ENCODE results near the gene MOB3B.

MOB3B gene

GRCh38 chr9:27558307-27558706, 28.7 kb upstream of the MOB3B start:
- Histone ChIP-seq H3K9me3 (ENCODE audit: control insufficient read depth, insufficient read depth, low read depth, low read length) (no peaks in the 10 kb centered on the region), H3K4me3 (ENCODE audit: low read depth, low read length) (no peak overlapping the region), H3K4me1 (ENCODE audit: control insufficient read depth, insufficient read depth, low read length) (no peaks in the 10 kb centered on the region), H3K27ac (ENCODE audit: extremely low read depth, low read depth, low read length) (no peak overlapping the region), H3K36me3 (ENCODE audit: control insufficient read depth in 2 of 2, insufficient read depth in 1 of 2, low read length in 2 of 2) (peaks cover 7 to 54% of the 10 kb centered on the region in 2 experiments)
- ChIA-PET POLR2A (no interaction called here), CTCF (interaction anchor here (1.4 kb wide), 1 partner anchor 9 kb away, joined by 4 read pairs; no protein-coding TSS in a partner anchor)
- no peak for TF ChIP-seq ZNF830 (tag by site-specific recombination; IDR thresholded peaks at IDR 0.05; ENCODE audit: low read depth)
- TF ChIP-seq ZNF214 (tag by site-specific recombination; IDR thresholded peaks at IDR 0.05; ENCODE audit: borderline replicate concordance), result no peak
- TF ChIP-seq ZNF133 (tag by site-specific recombination; IDR thresholded peaks at IDR 0.05), result no peak
- no peak for TF ChIP-seq ZNF16 (tag by site-specific recombination; IDR thresholded peaks at IDR 0.05; ENCODE audit: low read depth)

DNA sequence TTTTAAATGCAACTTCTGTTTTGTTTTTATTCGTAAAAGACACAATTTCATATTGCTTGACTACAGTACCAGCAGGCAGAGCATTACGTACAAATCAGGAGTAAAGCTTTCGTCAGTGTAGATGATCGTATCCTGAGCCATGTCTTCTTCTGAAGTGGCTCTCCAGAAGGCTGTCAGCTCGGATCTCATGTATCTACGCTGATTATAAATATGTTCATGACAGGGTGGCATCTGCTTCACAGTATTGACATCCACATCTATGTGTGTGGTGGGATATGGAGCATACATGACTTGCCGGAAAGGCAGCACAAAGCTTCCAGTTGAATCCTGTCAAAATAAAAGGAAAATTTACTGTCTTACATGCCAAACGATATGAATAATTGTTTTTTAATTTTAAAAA, 26.9 kb upstream of the MOB3B start:
- H3K9me3 ChIP-seq (ENCODE audit: control insufficient read depth, insufficient read depth, low read depth, low read length), result no peaks in the 10 kb centered on the region
- no peaks in the 10 kb centered on the region for H3K4me1 ChIP-seq (ENCODE audit: control insufficient read depth, insufficient read depth, low read length)
- no peak overlapping the region for H3K4me3 ChIP-seq (ENCODE audit: low read depth, low read length)
- ChIA-PET POLR2A (no interaction called here), CTCF (interaction anchor here (0.7 to 1.2 kb wide), 3 partner anchors 16 to 223 kb away, joined by 3 read pairs; no protein-coding TSS in a partner anchor)
- no peak for TF ChIP-seq ZSCAN23 (tag by site-specific recombination; IDR thresholded peaks at IDR 0.05)
- TF ChIP-seq ZNF610 (tag by site-specific recombination; IDR thresholded peaks at IDR 0.05; ENCODE audit: borderline replicate concordance), result no peak
- TF ChIP-seq ZFHX2 (tag by site-specific recombination; conservative IDR thresholded peaks at IDR 0.05), result no peak
- TF ChIP-seq, protein P1, sequence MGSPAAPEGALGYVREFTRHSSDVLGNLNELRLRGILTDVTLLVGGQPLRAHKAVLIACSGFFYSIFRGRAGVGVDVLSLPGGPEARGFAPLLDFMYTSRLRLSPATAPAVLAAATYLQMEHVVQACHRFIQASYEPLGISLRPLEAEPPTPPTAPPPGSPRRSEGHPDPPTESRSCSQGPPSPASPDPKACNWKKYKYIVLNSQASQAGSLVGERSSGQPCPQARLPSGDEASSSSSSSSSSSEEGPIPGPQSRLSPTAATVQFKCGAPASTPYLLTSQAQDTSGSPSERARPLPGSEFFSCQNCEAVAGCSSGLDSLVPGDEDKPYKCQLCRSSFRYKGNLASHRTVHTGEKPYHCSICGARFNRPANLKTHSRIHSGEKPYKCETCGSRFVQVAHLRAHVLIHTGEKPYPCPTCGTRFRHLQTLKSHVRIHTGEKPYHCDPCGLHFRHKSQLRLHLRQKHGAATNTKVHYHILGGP (tag by site-specific recombination; IDR thresholded peaks at IDR 0.05), result no peak
- TF ChIP-seq ZNF324 (tag by site-specific recombination; IDR thresholded peaks at IDR 0.05), result no peak
- no peak for TF ChIP-seq ZNF654 (tag by site-specific recombination; IDR thresholded peaks at IDR 0.05; ENCODE audit: low read depth)
- TF ChIP-seq FEZF1 (tag by site-specific recombination; IDR thresholded peaks at IDR 0.05), result no peak
- TF ChIP-seq ZNF707 (tag by site-specific recombination; IDR thresholded peaks at IDR 0.05), result no peak
- no peak for TF ChIP-seq ZNF843 (tag by site-specific recombination; IDR thresholded peaks at IDR 0.05)
- H3K36me3 ChIP-seq (ENCODE audit: control insufficient read depth in 2 of 2, insufficient read depth in 1 of 2, low read length in 2 of 2), result peaks cover 7 to 60% of the 10 kb centered on the region in 2 experiments
- H3K27ac ChIP-seq (ENCODE audit: extremely low read depth, low read depth, low read length), result no peak overlapping the region

DNA sequence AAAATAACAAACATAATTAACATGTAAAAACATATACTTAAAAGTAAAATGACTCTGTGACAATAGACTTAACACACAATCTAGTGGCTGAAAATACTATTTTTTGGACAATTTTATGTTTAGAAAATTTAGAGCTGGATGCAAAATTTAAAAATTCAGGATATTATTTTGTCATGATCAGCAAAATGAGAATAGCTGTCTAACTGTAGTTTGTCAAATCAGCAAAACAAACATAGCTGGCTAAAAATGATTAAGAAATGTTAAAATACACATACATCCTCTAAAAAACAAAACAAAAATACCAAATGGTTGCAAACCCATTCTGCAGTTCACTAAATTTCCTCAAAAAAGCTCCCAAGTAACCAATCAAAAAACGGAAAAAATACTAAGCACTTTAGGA, 25.1 kb upstream of the MOB3B start:
- H3K27ac ChIP-seq (ENCODE audit: extremely low read depth, low read depth, low read length), result no peak overlapping the region
- CTCF ChIA-PET, result interaction anchor here (0.6 to 1.0 kb wide), 2 partner anchors 222 to 797 kb away, joined by 4 to 6 read pairs; no protein-coding TSS in a partner anchor
- H3K9me3 ChIP-seq (ENCODE audit: control insufficient read depth, insufficient read depth, low read depth, low read length), result no peaks in the 10 kb centered on the region
- peaks cover 7 to 54% of the 10 kb centered on the region in 2 experiments for H3K36me3 ChIP-seq (ENCODE audit: control insufficient read depth in 2 of 2, insufficient read depth in 1 of 2, low read length in 2 of 2)
- H3K4me1 ChIP-seq (ENCODE audit: control insufficient read depth, insufficient read depth, low read length), result no peaks in the 10 kb centered on the region
- POLR2A ChIA-PET, result interaction anchor here (0.7 kb wide), 1 partner anchor 347 kb away, joined by 4 read pairs; no protein-coding TSS in a partner anchor
- H3K4me3 ChIP-seq (ENCODE audit: low read depth, low read length), result no peak overlapping the region
- TF ChIP-seq GLIS2 (tag by site-specific recombination; IDR thresholded peaks at IDR 0.05) (no peak), PRDM6 (tag by site-specific recombination; IDR thresholded peaks at IDR 0.05) (no peak), ZNF416 (tag by site-specific recombination; IDR thresholded peaks at IDR 0.05) (no peak), ZNF169 (tag by site-specific recombination; IDR thresholded peaks at IDR 0.05) (no peak), ZBTB49 (tag by site-specific recombination; IDR thresholded peaks at IDR 0.05; ENCODE audit: low read depth) (no peak), ZNF704 (tag by site-specific recombination; IDR thresholded peaks at IDR 0.05) (no peak), ZNF791 (tag by site-specific recombination; IDR thresholded peaks at IDR 0.05) (no peak), ZBTB21 (tag by site-specific recombination; IDR thresholded peaks at IDR 0.05) (no peak), ZNF664 (tag by site-specific recombination; IDR thresholded peaks at IDR 0.05) (no peak)
- TF ChIP-seq, protein P2, sequence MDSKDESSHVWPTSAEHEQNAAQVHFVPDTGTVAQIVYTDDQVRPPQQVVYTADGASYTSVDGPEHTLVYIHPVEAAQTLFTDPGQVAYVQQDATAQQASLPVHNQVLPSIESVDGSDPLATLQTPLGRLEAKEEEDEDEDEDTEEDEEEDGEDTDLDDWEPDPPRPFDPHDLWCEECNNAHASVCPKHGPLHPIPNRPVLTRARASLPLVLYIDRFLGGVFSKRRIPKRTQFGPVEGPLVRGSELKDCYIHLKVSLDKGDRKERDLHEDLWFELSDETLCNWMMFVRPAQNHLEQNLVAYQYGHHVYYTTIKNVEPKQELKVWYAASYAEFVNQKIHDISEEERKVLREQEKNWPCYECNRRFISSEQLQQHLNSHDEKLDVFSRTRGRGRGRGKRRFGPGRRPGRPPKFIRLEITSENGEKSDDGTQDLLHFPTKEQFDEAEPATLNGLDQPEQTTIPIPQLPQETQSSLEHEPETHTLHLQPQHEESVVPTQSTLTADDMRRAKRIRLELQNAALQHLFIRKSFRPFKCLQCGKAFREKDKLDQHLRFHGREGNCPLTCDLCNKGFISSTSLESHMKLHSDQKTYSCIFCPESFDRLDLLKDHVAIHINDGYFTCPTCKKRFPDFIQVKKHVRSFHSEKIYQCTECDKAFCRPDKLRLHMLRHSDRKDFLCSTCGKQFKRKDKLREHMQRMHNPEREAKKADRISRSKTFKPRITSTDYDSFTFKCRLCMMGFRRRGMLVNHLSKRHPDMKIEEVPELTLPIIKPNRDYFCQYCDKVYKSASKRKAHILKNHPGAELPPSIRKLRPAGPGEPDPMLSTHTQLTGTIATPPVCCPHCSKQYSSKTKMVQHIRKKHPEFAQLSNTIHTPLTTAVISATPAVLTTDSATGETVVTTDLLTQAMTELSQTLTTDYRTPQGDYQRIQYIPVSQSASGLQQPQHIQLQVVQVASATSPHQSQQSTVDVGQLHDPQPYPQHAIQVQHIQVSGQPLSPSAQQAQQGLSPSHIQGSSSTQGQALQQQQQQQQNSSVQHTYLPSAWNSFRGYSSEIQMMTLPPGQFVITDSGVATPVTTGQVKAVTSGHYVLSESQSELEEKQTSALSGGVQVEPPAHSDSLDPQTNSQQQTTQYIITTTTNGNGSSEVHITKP (tag by site-specific recombination; IDR thresholded peaks at IDR 0.05), result no peak

All from HEK293 (cell line).